ENCODE data around the gene SHOC2.

Gene SHOC2

GRCh38 chr10:110947061-110947595 lies 27.7 kb downstream of the SHOC2 start:
- no peak for DNase-seq

- DNase-seq: no peak
These were observed 32.0 kb downstream of the SHOC2 start for GRCh38 chr10:110951381-110951780.

GRCh38 chr10:110957606-110958005 lies 38.2 kb downstream of the SHOC2 start:
- DNase-seq: no peak

GRCh38 chr10:110959379-110960332 lies 40.3 kb downstream of the SHOC2 start:
- DNase-seq: no peak

- no peak for DNase-seq
These were observed 40.9 kb downstream of the SHOC2 start for GRCh38 chr10:110960333-110960712.

- DNase-seq: no peak
These were observed 43.0 kb downstream of the SHOC2 start for GRCh38 chr10:110962443-110962842.

- DNase-seq: no peak
These were observed 43.8 kb downstream of the SHOC2 start for GRCh38 chr10:110963162-110963561.

GRCh38 chr10:110964681-110965080 lies 45.3 kb downstream of the SHOC2 start:
- no peak for DNase-seq

- DNase-seq: no peak
These were observed 45.8 kb downstream of the SHOC2 start for GRCh38 chr10:110965216-110965615.

GRCh38 chr10:110966146-110966545 lies 46.7 kb downstream of the SHOC2 start:
- no peak for DNase-seq

- DNase-seq: no peak
These were observed 47.7 kb downstream of the SHOC2 start for GRCh38 chr10:110967009-110967630.

- DNase-seq: no peak
These were observed 48.2 kb downstream of the SHOC2 start for GRCh38 chr10:110967645-110968044.

- no peak for DNase-seq
These were observed 49.8 kb downstream of the SHOC2 start for GRCh38 chr10:110969183-110969582.

- DNase-seq: no peak
These were observed 52.2 kb downstream of the SHOC2 start for GRCh38 chr10:110971638-110972037.

GRCh38 chr10:110972231-110973134 lies 53.1 kb downstream of the SHOC2 start:
- no peak for DNase-seq

GRCh38 chr10:110973400-110973799 lies 54.0 kb downstream of the SHOC2 start:
- no peak for DNase-seq

GRCh38 chr10:110976577-110976976 lies 57.2 kb downstream of the SHOC2 start:
- no peak for DNase-seq

- DNase-seq: no peak
These were observed 58.3 kb downstream of the SHOC2 start for GRCh38 chr10:110977662-110978061.

GRCh38 chr10:110978204-110978603 lies 58.8 kb downstream of the SHOC2 start:
- DNase-seq: no peak

GRCh38 chr10:110979611-110980010 lies 60.2 kb downstream of the SHOC2 start:
- no peak for DNase-seq

GRCh38 chr10:110980807-110981206 lies 61.4 kb downstream of the SHOC2 start:
- no peak for DNase-seq

GRCh38 chr10:110983466-110983865 lies 64.1 kb downstream of the SHOC2 start:
- no peak for DNase-seq
